GM21360 (cell line): ENCODE data around the gene P2RY6.

Experiments used
- ATAC-seq: cut with Tn5 transposase; IDR thresholded peaks from one replicate; pipeline ENCODE4 v1.9.1; 2021; ENCODE audit warnings: mild to moderate bottlenecking, moderate library complexity; ENCODE audit not compliant: unreplicated experiment

P2RY6 gene

GRCh38 chr11:73236205-73236765 lies 35.9 kb upstream of the P2RY6 start:
- ATAC-seq: no peak

- ATAC-seq: no peak
These were observed 35.3 kb upstream of the P2RY6 start for GRCh38 chr11:73236854-73237253.

DNA sequence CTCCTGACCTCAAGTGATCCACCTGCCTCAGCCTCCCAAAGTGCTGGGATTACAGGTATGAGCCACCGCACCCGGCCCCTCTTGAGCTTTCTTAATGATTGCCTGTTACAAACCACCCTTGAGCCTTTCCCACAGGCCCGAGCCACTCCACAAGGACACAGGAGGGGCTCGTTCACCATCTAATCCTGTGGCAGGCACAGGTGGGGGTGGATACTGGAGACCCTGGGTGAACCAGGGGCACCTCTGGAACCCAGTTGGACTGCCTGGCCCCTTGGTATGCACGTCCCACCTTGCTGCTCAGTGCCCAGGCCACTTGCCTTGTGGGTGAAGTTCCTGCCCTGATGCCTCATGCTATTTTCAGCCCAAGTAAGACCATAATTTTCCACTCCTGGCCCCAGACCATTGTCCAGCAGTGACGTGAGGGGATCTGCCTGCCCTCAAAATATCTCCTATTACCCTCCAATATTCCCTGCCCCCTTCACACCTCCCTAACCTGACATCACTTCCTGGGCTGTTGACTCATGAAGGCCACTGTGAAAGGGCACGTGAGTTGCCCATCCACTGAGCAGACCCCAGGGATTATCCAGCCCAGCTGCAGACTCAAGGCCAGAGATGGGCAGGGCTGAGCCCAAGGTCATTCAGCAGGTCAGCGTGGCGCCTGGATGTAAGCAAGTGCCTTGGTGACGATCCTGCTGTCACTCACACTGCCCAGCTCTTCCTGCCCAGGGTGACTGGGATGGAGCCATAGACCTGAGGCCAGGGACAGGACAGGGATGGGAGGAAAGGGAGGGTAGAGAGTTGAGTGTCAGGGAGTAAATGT lies 34.5 kb upstream of the P2RY6 start:
- ATAC-seq: no peak

- ATAC-seq: no peak
These were observed 33.0 kb upstream of the P2RY6 start for GRCh38 chr11:73239111-73239521.

DNA sequence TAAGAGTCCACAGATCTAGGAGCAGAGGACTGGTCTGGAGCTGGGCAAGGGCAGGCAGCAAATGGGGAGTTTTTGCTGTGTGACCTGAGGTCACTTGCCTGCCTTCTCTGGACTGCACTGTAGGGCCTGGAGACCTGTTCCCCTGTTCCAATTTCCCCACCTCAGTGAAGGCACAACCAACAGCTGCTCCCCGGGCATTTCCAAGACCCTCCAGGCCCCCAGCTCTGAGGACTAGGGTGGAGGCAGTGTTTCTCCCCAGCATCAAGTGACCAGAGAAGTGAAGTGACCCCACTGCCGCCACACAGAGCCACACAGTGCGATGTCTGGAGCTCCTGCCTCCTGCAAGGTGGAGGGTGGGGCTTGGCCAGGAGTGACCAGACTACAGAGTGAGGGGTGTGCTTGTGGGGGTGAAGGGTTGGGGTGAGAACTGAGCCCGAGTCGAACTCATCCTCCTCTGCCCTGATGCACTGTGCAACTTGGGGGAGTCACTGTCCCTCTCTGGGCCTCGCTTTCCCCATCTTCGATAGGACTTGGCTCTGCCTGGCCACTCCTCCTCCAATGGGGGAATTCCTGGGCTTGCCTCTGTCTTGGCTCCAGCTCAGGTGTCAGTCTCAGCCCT lies 32.5 kb upstream of the P2RY6 start:
- ATAC-seq: no peak

DNA sequence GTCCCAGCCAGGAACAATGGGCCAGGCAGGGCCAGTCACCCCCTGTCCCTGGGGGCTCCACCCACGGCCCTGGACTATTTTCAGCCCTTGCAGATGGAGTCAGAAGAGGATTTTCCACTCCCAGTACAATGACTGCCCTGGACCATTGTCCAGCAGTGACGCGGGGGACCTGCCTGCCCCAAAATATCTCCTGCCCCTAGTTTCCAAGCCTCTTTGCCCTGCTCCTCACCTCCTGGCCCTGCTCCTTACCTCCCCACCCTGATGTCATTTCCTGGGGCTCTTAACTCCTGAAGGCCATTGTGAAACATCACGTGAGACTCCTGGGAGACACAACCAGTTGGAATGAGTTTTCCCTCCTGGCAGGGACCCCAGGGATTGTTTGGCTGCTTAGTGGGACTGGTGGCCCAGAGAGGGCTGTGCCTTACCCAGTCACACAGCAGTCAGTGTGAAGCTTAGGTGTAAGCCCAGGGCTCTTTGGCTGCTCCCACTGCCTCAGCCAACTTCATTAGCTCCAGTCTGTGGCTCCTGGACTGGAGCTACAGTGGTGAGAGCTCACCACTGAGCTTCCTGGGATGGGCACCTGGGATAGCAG lies 31.9 kb upstream of the P2RY6 start:
- no peak for ATAC-seq

GRCh38 chr11:73241300-73241699 lies 30.8 kb upstream of the P2RY6 start:
- no peak for ATAC-seq

DNA sequence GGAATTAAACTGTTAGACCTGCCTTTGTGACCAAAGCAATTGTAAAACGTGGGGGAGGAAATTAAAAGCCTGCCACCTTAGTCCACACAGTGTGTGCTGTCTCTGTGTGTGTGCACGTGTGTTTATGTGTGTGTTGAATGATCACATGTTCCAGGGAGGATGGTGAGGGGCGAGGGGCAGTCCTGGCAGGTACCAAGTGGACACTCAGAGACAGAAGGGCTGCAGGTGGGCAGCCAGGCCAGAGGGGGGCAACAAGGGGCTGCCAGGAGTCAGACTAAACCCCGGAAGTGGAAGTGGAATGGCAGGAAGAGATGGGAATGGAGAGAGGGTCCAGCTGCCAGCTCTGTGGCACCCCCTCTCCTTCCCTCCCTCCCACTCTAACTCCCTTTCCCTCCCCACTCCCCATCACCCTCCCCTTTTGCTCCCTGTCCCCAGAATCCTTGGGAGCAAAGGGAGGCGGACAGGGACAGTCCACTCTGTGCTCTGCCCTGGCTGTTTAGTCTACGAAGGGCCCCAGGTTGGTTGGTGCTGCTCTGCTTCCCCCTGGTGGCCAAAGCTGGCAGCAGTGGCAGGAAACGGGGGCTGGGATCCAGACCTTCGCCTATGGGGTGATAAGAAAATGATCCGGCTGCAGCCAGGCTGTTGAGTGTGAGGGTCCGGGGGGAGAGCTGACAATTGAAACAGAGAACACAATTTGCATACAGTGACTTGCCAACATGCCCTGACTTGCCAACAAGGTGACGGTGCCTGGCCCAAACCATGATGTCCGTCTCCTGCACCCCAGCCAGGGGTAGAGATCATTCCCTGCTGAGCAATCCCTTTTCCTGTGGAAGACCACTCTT lies 29.7 kb upstream of the P2RY6 start:
- no peak for ATAC-seq

GRCh38 chr11:73243093-73243485 lies 29.0 kb upstream of the P2RY6 start:
- no peak for ATAC-seq

DNA sequence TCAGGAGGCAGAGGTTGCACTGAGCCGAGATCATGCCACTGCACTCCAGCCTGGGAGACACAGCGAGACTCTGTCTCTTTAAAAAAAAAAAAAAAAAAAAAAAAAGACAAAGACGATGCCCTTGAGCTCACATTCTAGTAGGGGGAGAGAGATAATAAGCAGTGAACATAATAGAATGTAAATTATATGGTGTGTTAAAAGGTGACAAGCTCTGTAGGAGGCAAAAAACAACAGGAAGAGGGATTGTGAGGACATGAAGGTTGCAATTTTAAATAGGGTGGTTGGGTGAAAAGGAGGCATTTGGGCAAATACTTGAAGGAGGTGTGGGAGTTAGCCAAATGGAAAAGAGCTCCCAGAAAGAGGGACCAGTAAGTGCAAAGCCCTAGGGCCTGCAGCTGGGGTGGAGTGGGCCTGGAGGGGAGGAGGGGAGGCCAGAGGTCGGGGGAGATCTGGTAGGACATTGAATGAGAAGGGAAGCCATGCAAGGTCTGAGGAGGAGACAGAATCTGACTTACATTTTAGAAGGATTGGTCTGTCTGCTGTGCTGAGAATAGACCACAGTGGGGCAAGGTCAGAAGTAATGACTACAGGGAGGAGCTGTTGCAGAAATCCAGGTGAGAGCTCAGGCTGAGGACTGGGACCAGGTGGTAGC lies 27.4 kb upstream of the P2RY6 start:
- ATAC-seq: no peak

- no peak for ATAC-seq
These were observed 26.7 kb upstream of the P2RY6 start for GRCh38 chr11:73245461-73245860.

DNA sequence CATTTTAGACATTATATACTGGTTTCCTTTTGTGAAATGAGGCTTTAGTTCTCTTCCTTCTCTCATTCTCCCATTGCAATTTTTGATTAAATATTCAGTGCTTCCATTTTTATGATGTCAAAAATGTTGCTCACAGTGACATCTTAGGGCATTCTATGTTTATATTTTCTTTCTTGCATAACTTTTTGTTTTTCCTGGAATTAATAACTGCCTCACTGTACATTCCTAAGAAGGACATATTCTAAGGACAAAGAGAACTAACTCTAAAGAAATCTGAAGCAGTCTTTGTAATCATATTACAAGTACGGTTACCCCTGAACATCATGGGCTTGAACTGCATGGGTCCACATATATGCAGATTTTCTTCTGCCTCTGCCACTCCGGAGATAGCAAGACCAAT lies 25.8 kb upstream of the P2RY6 start:
- no peak for ATAC-seq

DNA sequence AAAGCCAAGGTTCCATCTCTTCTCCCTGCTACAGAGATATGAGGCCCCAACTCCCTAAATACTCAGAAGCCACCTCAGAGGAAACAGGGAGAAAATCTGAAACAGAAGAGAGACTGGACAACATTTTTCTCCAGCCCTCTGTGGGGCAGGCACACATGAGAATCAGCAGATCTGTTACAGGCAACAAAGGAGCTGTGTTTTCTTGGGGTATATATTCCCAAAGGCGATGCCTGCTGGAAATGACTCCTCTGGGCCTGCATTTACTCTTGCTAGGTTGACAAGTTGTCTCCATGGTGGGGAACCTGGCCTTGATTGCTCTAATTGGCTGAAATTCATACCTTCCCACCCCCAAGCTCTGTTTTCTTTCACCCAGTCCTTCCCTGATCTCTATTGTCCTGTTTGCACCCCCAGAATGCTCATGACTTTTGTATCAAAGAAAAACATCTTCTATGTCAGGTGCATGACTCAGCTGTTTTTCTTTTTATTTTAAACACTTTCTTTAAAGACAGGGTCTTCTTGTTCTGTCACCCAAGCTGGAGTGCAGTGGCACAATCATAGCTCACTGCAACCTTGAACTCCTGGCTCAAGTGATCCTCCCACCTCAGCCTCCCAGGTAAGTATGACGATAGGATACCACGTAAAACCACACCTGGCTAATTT lies 23.5 kb upstream of the P2RY6 start:
- ATAC-seq: no peak

- peak; percentile 57 for ATAC-seq
These were observed 22.8 kb upstream of the P2RY6 start for GRCh38 chr11:73249304-73249703.

DNA sequence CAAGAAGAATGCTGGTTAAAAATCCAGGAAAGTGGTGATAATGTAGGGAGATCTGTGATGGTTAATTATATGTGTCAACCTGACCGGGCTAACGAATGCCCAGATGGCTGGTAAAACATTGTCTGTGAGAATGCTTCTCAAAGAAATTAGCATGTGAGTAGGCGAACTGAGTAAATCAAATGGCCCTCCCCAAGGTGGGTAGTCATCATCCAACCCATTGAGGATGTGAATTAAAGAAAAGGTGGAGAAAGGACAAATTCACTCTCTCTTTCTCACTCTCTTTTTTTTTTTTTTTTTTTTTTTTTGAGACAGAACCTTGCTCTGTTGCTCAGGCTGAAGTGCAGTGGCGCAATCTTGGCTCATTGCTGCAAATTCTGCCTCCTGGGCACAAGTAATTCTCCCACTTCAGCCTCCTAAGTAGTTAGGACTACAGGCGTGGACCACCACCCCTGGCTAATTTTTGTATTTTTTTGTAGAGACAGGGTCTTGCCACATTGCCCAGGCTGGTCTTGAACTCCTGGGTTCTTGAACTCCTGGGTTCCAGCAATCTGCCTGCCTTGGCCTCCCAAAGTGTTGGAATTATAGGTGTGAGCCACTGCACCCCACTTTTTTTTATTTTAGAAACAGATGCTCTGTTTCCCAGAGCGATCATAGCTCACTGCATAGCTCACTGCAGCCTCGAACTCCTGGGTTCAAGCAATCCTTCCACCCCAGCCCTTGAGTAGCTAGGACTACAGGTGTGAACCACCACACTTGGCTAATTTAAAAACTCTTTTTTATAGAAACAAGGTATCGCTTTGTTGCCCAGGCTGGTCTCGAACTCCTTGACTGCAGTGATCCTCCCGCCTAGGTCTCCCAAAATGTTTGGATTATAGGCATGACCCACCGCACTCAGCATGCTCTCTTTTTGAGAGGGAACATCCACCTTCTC lies 22.0 kb upstream of the P2RY6 start:
- no peak for ATAC-seq

DNA sequence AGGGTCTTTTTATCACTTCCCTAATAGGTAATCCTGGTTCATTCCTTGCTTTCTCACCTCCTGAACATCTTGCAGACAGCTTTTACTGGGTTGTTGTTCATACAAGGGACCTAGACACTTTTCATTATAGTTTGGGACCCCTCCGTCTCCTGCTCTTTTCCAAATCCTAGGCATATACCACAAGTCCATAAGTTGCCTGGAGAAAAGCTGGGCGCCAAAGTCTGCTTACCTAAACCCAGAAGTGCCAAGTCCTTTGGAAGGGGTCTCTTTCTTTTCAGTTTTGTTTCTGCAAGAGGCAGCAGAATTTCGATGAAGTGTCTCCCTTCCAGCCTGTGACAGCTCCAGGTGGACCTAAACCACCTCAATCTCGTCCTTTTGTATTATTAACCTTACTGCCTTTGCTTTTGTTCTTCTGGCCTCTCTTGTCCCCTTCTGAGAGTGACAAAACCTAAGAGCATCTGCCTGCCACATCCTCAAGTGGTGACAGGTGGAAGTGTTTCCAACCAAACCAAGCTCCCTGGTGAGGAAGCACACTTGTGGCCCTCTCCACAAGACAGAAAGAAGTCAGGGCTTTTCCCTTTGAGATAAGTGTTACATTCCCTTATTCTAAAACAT lies 19.5 kb upstream of the P2RY6 start:
- ATAC-seq: no peak

DNA sequence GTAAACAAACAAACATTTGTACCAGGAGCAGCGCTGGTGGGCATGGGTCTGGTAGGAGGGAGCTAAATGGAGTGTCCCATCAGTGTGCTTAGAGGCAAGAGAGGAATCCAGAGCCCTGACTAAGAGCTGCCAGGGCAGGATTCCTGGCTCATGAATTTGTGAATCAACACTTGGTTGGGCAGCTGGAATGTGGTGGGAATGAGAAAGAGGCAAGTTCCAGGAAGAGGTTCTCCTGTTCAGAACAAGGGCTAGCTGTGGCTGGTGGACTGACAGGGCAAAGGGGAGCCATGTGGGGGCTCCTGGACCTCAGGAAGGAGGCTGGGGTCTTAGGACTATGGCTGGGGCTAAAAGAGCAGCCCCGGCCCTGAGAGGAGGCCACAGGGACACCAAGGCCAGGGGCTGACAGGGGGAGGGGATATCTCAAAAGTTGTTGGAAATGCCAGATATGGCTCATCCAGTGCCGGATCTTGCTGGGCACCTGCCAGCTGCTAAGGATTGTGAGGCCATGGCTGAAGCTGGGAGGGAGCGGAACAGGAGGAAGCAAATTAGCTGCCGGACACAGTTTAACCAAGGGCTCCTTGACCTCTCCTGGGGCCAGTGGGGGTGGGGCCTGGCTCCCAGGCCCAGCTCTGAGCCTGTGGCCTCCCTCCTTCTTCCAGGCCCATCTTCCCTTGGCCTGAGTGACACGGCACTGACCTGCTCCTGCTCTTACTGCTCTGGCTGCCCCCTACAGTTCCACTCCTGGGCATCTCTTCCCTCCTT lies 14.6 kb upstream of the P2RY6 start:
- ATAC-seq: no peak
